Cardiac fibroblast (primary cell): ENCODE data around the gene ABCC1.
A peak's percentile ranks its signal among the peaks of the same experiment; 100 is the strongest.
"Not testable (repeated sequence)": the region's sequence is repeated elsewhere in the genome, so short reads cannot be mapped to it uniquely, and the experiment has no call there.

Experiments used
- DNase-seq, 2 donors: peaks; one replicate each; pipeline versions ENCODE4 v3.0.0 to v3.0.0-alpha.2; 2010; ENCODE audit warnings: low read depth in 2 of 2
- H3K4me3 ChIP-seq, 2 donors: replicated peaks in 1 of 2; 1 replicate in 1 of 2; 2 replicates in 1 of 2; pipeline ENCODE4 v1.5.1; 2011; ENCODE audit warnings: low read depth in 2 of 2, low read length in 2 of 2, mild to moderate bottlenecking in 2 of 2, moderate library complexity in 1 of 2
- CTCF ChIP-seq: IDR thresholded peaks from one replicate; pipeline ENCODE4 v1.5.1; 2011; ENCODE audit warnings: low read depth, mild to moderate bottlenecking, low read length, inconsistent platforms

The ABCC1 gene

GRCh38 chr16:15952265-15952711 lies 2.9 kb downstream of the ABCC1 start:
- H3K4me3 ChIP-seq = no peak overlapping the region
- TF ChIP-seq CTCF = no peak
- no peak for DNase-seq

GRCh38 chr16:15953477-15953876 lies 4.1 kb downstream of the ABCC1 start:
- H3K4me3 ChIP-seq = no peak overlapping the region
- no peak for TF ChIP-seq CTCF
- no peak for DNase-seq

- no peak overlapping the region for H3K4me3 ChIP-seq
- TF ChIP-seq CTCF = no peak
- DNase-seq = no peak
Measured at GRCh38 chr16:15953929-15954813, 4.8 kb downstream of the ABCC1 start.

- peak in 1 of 2 donors; percentile 17 for DNase-seq
- no peak overlapping the region for H3K4me3 ChIP-seq
- no peak for TF ChIP-seq CTCF
Measured at GRCh38 chr16:15954814-15955151, 5.4 kb downstream of the ABCC1 start.

GRCh38 chr16:15955425-15955824 lies 6.0 kb downstream of the ABCC1 start:
- no peak for TF ChIP-seq CTCF
- H3K4me3 ChIP-seq = no peak overlapping the region
- DNase-seq = no peak

- H3K4me3 ChIP-seq, DNase-seq: not testable (repeated sequence)
Measured at GRCh38 chr16:15956106-15956505, 6.7 kb downstream of the ABCC1 start.

GRCh38 chr16:15958703-15959348 lies 9.4 kb downstream of the ABCC1 start:
- no peak for TF ChIP-seq CTCF
- DNase-seq = no peak
- no peak overlapping the region for H3K4me3 ChIP-seq
